RWPE2 (cell line): ENCODE measurements around the gene C18orf63.
"Not testable (repeated sequence)": the region's sequence is repeated elsewhere in the genome, so short reads cannot be mapped to it uniquely, and the experiment has no call there.

ENCODE experiments used
- ATAC-seq: fragments of 200-7000 bp; cut with Tn5 transposase; 3 replicates; pipeline ENCODE4 v1.9.1; 2021; ENCODE audit warnings: low read depth
- DNase-seq: peaks from one replicate; pipeline ENCODE4 v3.0.0-alpha.2; 2020; ENCODE audit warnings: low spot score
- H3K27ac ChIP-seq: fragments of 450-650 bp; 2 replicates; pipeline ENCODE4 v1.5.1; 2017; ENCODE audit warnings: mild to moderate bottlenecking; ENCODE audit not compliant: poor library complexity, severe bottlenecking
- H3K27me3 ChIP-seq: fragments of 250-450 bp; sonication (Bioruptor Pico); 2 replicates; pipeline ENCODE4 v1.5.1; 2021; ENCODE audit warnings: mild to moderate bottlenecking, moderate library complexity; ENCODE audit not compliant: insufficient read depth, poor library complexity, severe bottlenecking
- H3K36me3 ChIP-seq: fragments of 250-450 bp; sonication (Bioruptor Pico); 2 replicates; pipeline ENCODE4 v1.5.1; 2020; ENCODE audit warnings: low read depth, mild to moderate bottlenecking, moderate library complexity
- H3K4me1 ChIP-seq: fragments of 250-450 bp; sonication (Bioruptor Pico); 2 replicates; pipeline ENCODE4 v1.5.1; 2021; ENCODE audit warnings: mild to moderate bottlenecking, moderate library complexity; ENCODE audit not compliant: insufficient read depth, poor library complexity, severe bottlenecking
- H3K4me3 ChIP-seq: fragments of 250-450 bp; sonication (Bioruptor Pico); 2 replicates; pipeline ENCODE4 v1.5.1; 2021; ENCODE audit warnings: mild to moderate bottlenecking, moderate library complexity; ENCODE audit not compliant: severe bottlenecking
- H3K9me3 ChIP-seq: fragments of 250-450 bp; sonication (Bioruptor Pico); 2 replicates; pipeline ENCODE4 v1.5.1; 2021; ENCODE audit warnings: mild to moderate bottlenecking, moderate library complexity; ENCODE audit not compliant: severe bottlenecking
- TF ChIP-seq, protein P1 (sequence below): fragments of 450-650 bp; IDR thresholded peaks from one replicate; pipeline ENCODE4 v1.5.1; 2017; ENCODE audit warnings: mild to moderate bottlenecking, moderate library complexity; ENCODE audit not compliant: poor library complexity, severe bottlenecking

The C18orf63 gene

DNA sequence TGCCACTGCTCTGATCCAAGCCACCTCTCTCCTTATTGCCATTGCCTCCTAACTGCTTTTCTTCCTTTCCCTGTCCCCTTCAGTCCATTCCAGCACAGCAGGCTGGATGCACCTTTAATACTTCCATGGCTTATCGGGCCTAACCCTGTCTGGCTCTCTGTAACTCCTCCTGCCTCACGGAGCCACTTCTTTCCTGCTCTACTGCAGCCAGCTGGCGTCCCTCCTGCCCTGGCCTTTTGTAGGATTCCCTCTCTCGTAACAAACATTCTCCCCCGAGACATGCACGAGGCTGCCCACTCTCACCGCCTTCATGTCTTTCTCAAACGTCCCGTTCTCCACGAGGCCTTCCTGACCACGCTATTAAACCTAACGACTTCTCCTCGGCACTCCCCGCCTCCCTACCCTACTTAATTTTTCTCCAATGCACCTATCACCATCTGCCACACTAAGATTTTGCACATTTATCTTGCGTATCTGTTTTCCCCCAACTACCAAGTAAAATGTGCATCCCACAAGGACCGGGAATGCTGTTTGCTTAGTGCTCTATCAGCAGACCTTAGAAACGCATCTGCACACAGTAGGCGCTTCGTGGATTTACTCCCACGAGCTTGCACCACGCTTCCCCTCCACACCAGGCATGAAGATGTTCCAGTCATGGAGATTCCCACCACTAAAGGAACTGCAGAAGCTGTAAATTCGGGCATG is 728 bp upstream of the C18orf63 start:
- Histone ChIP-seq H3K27me3 (no peaks in the 10 kb centered on the region), H3K4me3 (no peak overlapping the region), H3K9me3 (no peaks in the 10 kb centered on the region), H3K4me1 (peaks cover 11% of the 10 kb centered on the region), H3K27ac (no peak overlapping the region), H3K36me3 (no peaks in the 10 kb centered on the region)
- TF ChIP-seq, protein P1, sequence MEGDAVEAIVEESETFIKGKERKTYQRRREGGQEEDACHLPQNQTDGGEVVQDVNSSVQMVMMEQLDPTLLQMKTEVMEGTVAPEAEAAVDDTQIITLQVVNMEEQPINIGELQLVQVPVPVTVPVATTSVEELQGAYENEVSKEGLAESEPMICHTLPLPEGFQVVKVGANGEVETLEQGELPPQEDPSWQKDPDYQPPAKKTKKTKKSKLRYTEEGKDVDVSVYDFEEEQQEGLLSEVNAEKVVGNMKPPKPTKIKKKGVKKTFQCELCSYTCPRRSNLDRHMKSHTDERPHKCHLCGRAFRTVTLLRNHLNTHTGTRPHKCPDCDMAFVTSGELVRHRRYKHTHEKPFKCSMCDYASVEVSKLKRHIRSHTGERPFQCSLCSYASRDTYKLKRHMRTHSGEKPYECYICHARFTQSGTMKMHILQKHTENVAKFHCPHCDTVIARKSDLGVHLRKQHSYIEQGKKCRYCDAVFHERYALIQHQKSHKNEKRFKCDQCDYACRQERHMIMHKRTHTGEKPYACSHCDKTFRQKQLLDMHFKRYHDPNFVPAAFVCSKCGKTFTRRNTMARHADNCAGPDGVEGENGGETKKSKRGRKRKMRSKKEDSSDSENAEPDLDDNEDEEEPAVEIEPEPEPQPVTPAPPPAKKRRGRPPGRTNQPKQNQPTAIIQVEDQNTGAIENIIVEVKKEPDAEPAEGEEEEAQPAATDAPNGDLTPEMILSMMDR, result no peak
- DNase-seq, result no peak
- ATAC-seq, result no peak

GRCh38 chr18:74316257-74317170 is 875 bp downstream of the C18orf63 start:
- TF ChIP-seq, protein P1, result no peak
- Histone ChIP-seq H3K4me3 (no peak overlapping the region), H3K9me3 (no peaks in the 10 kb centered on the region), H3K4me1 (peaks cover 5% of the 10 kb centered on the region), H3K27me3 (no peaks in the 10 kb centered on the region), H3K27ac (peak overlapping the region; percentile 23), H3K36me3 (no peaks in the 10 kb centered on the region)
- ATAC-seq (peak; percentile 81), DNase-seq (no peak)

- H3K4me3 ChIP-seq, result no peak overlapping the region
- TF ChIP-seq, protein P1, result no peak
- no peaks in the 10 kb centered on the region for H3K36me3 ChIP-seq
- H3K9me3 ChIP-seq, result no peaks in the 10 kb centered on the region
- DNase-seq (no peak), ATAC-seq (no peak)
- H3K27ac ChIP-seq, result no peak overlapping the region
- H3K27me3 ChIP-seq, result peaks cover 3% of the 10 kb centered on the region
- no peaks in the 10 kb centered on the region for H3K4me1 ChIP-seq
These were observed 10.6 kb downstream of the C18orf63 start for GRCh38 chr18:74326231-74326630.

DNA sequence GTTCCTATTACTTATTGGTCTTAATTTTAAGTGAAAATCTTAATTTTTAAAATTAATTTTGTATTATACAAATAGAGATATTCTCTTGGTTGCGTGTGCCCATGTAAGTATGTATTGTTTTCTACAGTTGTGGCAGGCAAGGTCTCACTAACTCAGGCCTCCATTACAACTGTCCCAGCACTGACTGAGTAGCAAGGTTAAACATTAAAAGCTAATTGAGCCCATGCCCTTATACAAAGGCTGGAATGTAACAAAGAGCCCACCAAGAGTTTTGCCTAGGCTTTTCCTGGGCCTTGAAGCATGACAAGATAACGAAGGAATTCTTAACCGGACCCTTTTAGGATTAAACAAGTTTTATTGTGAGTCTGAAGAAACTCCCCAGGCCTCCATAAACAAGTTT is 11.2 kb downstream of the C18orf63 start:
- H3K27ac ChIP-seq, H3K27me3 ChIP-seq, H3K4me3 ChIP-seq, H3K4me1 ChIP-seq, H3K36me3 ChIP-seq, ATAC-seq, DNase-seq, H3K9me3 ChIP-seq: not testable (repeated sequence)

DNA sequence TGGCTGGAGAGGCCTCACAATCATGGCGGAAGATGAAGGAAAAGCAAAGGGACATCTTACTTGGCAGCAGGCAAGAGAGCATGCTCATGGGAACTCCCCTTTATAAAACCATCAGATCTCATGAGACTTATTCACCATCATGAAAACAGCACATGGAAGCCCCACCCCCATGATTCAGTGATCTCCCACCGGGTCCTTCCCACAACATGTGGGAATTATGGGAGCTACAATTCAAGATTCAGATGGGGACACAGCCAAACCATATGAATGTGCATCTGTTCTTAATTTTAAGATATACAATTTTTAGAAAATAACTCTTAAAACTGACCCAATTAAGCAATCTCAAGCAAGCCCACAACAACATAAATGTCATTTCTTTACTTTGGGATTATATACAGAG is 12.6 kb downstream of the C18orf63 start:
- Histone ChIP-seq H3K4me3 (no peak overlapping the region), H3K36me3 (no peaks in the 10 kb centered on the region), H3K27ac (no peak overlapping the region), H3K9me3 (no peaks in the 10 kb centered on the region), H3K4me1 (no peaks in the 10 kb centered on the region), H3K27me3 (peaks cover 3% of the 10 kb centered on the region)
- ATAC-seq, result no peak
- DNase-seq, result no peak
- TF ChIP-seq, protein P1, result no peak
